OCI-LY7 (cell line): ENCODE results near the gene DUOXA1. TPM values are rescaled to one million over a fixed set of nuclear protein-coding genes. Genes with fewer than 3 reads are reported as not detected.

Experiments used
- BruUV-seq: library from RNA; stranded (reverse); fragments of 400-500 nt; replicated peaks from 2 replicates; lab custom pipeline; 2021; lab: Mats Ljungman, UMichigan
- CTCF ChIA-PET: fragments of 300-600 bp; sonication (Branson Sonifier 250); formaldehyde crosslinking; loops from one replicate; lab custom pipeline; 2022; ENCODE audit warnings: antibody characterized with exemption; ENCODE audit not compliant: unreplicated experiment; lab: Charles Lee
- POLR2A ChIA-PET: fragments of 300-600 bp; sonication (Branson Sonifier 250); formaldehyde crosslinking; loops from one replicate; lab custom pipeline; 2022; ENCODE audit warnings: antibody characterized with exemption; lab: Charles Lee
- DNase-seq: peaks from one replicate; pipeline ENCODE4 v3.0.0-alpha.2; 2015; ENCODE audit warnings: low spot score
- H2AFZ ChIP-seq: fragments of 200-600 bp; sonication (generic), shearing (Covaris generic); 2 replicates; pipeline ENCODE4 v1.6.1; 2014; ENCODE audit warnings: mild to moderate bottlenecking, antibody characterized with exemption, low read length, moderate library complexity
- H3K27ac ChIP-seq: fragments of 200-600 bp; sonication (generic); 2 replicates; pipeline ENCODE4 v1.5.1; 2014; ENCODE audit warnings: mixed run types, low read depth, mild to moderate bottlenecking, moderate library complexity, low read length, inconsistent platforms; ENCODE audit not compliant: poor library complexity, severe bottlenecking
- H3K36me3 ChIP-seq: fragments of 200-600 bp; sonication (generic); 2 replicates; pipeline ENCODE4 v1.6.1; 2014; ENCODE audit warnings: mild to moderate bottlenecking, antibody characterized with exemption, low read length, moderate library complexity, mixed read lengths; ENCODE audit not compliant: insufficient read depth
- H3K4me1 ChIP-seq: fragments of 200-600 bp; sonication (generic); 2 replicates; pipeline ENCODE4 v1.5.1; 2014; ENCODE audit warnings: mild to moderate bottlenecking, low read length; ENCODE audit not compliant: insufficient read depth, poor library complexity, severe bottlenecking
- H3K4me2 ChIP-seq: fragments of 200-600 bp; sonication (generic); 2 replicates; pipeline ENCODE4 v1.6.1; 2014; ENCODE audit warnings: mild to moderate bottlenecking, low read length
- H3K4me3 ChIP-seq: fragments of 200-600 bp; sonication (generic); 2 replicates; pipeline ENCODE4 v1.5.1; 2014; ENCODE audit warnings: mild to moderate bottlenecking, low read depth, low read length; ENCODE audit not compliant: poor library complexity, severe bottlenecking
- H3K79me2 ChIP-seq: fragments of 200-600 bp; sonication (generic); 2 replicates; pipeline ENCODE4 v1.6.1; 2016; ENCODE audit warnings: low read depth, mild to moderate bottlenecking, low read length, moderate library complexity, mixed read lengths; ENCODE audit not compliant: insufficient read depth
- H3K9me2 ChIP-seq: fragments of 200-600 bp; sonication (generic); 2 replicates; pipeline ENCODE4 v1.6.1; 2016; ENCODE audit warnings: mild to moderate bottlenecking, low read length, mixed read lengths; ENCODE audit not compliant: insufficient read depth
- H3K9me3 ChIP-seq: fragments of 200-600 bp; sonication (generic); 2 replicates; pipeline ENCODE4 v1.6.1; 2014; ENCODE audit warnings: mild to moderate bottlenecking, mixed run types, low read length, mixed read lengths
- H4K20me1 ChIP-seq: fragments of 200-600 bp; sonication (generic); 2 replicates; pipeline ENCODE4 v1.6.1; 2014; ENCODE audit warnings: mild to moderate bottlenecking, antibody characterized with exemption, low read length, moderate library complexity, mixed read lengths; ENCODE audit not compliant: insufficient read depth
- CTCF ChIP-seq: fragments of 200-600 bp; sonication (generic); conservative IDR thresholded peaks from 2 replicates; pipeline ENCODE4 v1.5.1; 2014; ENCODE audit warnings: mild to moderate bottlenecking, antibody characterized with exemption, low read length, moderate library complexity, mixed read lengths
- EZH2phosphoT487 ChIP-seq: fragments of 200-600 bp; sonication (generic); IDR thresholded peaks from 2 replicates; pipeline ENCODE4 v1.6.1; 2018; ENCODE audit warnings: low read depth, borderline replicate concordance, mild to moderate bottlenecking, mixed run types, antibody characterized with exemption, low read length, moderate library complexity, mixed read lengths
- intact Hi-C: fragments of 100-400 bp; cut with micrococcal nuclease; formaldehyde crosslinking; loops from one replicate; pipeline ENCODE4 v1.10.0; 2022; ENCODE audit not compliant: unreplicated experiment
- total RNA-seq, 2 experiments: library from RNA; depleted of rRNA in 1 of 2; stranded (reverse); fragments of >200 nt in 1 of 2; shearing (Covaris generic) in 1 of 2; gene quantifications; 2 replicates each; pipeline ENCODE4 v1.2.3, GENCODE V29; 2014 to 2022

The DUOXA1 gene
- total RNA-seq, 2 experiments from 2014 or later: not detected

- Histone ChIP-seq H4K20me1 (no peaks in the 10 kb centered on the region), H3K4me1 (no peaks in the 10 kb centered on the region), H3K36me3 (no peaks in the 10 kb centered on the region), H3K9me2 (no peaks in the 10 kb centered on the region), H3K79me2 (no peaks in the 10 kb centered on the region), H3K4me3 (no peak overlapping the region), H3K27ac (no peak overlapping the region), H3K4me2 (no peak overlapping the region), H3K9me3 (no peaks in the 10 kb centered on the region), H2AFZ (no peak overlapping the region)
- no peak for DNase-seq
- BruUV-seq: no TSS peak
- intact Hi-C loops: no loop called here
- POLR2A ChIA-PET: no interaction called here
- TF ChIP-seq CTCF (no peak), EZH2phosphoT487 (no peak)
- CTCF ChIA-PET: no interaction called here
Measured at GRCh38 chr15:45112591-45113379, 16.9 kb downstream of the DUOXA1 start.

DNA sequence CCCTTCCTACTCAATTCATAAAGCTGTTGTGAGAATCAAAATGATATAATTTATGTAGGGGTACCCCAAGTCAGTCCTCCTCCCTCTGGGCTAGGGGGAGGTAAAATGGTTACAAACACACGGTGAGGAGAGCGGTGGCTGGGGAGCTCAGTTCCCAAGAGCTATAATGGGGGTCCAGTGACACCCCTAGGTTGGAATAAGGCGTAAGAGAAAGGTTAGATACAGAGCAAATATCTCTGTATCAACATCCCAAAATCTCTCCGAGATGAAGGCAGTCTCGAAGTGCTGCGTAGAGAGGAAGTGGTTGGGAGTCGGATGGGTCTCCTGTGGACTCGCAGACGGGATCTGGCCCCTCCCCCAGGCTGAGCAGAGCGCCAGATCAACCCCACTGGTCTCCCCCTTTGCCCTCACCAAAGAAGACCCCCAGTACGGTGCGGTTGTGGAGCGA is 17.5 kb downstream of the DUOXA1 start:
- intact Hi-C loops: no loop called here
- ChIA-PET CTCF (no interaction called here), POLR2A (no interaction called here)
- no peak overlapping the region for H3K4me3 ChIP-seq
- no peak for DNase-seq
- no peaks in the 10 kb centered on the region for H3K36me3 ChIP-seq
- no peak overlapping the region for H3K27ac ChIP-seq
- H3K9me3 ChIP-seq: no peaks in the 10 kb centered on the region
- no peak overlapping the region for H2AFZ ChIP-seq
- H3K4me1 ChIP-seq: no peaks in the 10 kb centered on the region
- H3K9me2 ChIP-seq: no peaks in the 10 kb centered on the region
- H4K20me1 ChIP-seq: no peaks in the 10 kb centered on the region
- TF ChIP-seq CTCF: no peak
- no peak for TF ChIP-seq EZH2phosphoT487
- no peak overlapping the region for H3K4me2 ChIP-seq
- BruUV-seq: no TSS peak
- H3K79me2 ChIP-seq: no peaks in the 10 kb centered on the region
